ENCODE data around the gene FGGY. TPM values are rescaled to one million over a fixed set of nuclear protein-coding genes. Genes with fewer than 3 reads are reported as not detected.
"Not testable (repeated sequence)": the region's sequence is repeated elsewhere in the genome, so short reads cannot be mapped to it uniquely, and the experiment has no call there.

Gene FGGY
- 4.7 and 7.2 TPM in 2 replicates for total RNA-seq (2014; rRNA removed; shearing (Covaris generic); ENCODE audit: low replicate concordance)

GRCh38 chr1:59296358-59297256, at the start of gene FGGY:
Gene FGGY (plus strand): TSS chr1:59297094. CDS start chr1:59321550, 24,456 bp downstream.
- Histone ChIP-seq H2AFZ (ENCODE audit: low read length) (peak within 1 kb of the TSS; percentile 98), H3K4me1 (ENCODE audit: low read length) (peaks cover 20% of the 10 kb centered on the region)

GRCh38 chr1:59248758-59249157, 48.1 kb upstream of the FGGY start:
- no peaks in the 10 kb centered on the region for H3K79me2 ChIP-seq (ENCODE audit: low read length)
- H3K9ac ChIP-seq (ENCODE audit: low read length): no peak overlapping the region
- no peak overlapping the region for H3K4me3 ChIP-seq (ENCODE audit: low read length)
- no peaks in the 10 kb centered on the region for H3K9me2 ChIP-seq (replicated peaks; ENCODE audit: insufficient read depth, low read length)
- no peak overlapping the region for H2AFZ ChIP-seq (ENCODE audit: low read length)
- no peaks in the 10 kb centered on the region for H4K20me1 ChIP-seq (ENCODE audit: insufficient read depth, low read depth, low read length)
- no peak for DNase-seq
- H3K36me3 ChIP-seq (ENCODE audit: insufficient read depth, low read length): no peaks in the 10 kb centered on the region
- H3K4me2 ChIP-seq (ENCODE audit: low read depth, low read length, poor library complexity, severe bottlenecking): no peak overlapping the region
- no peaks in the 10 kb centered on the region for H3K27me3 ChIP-seq (ENCODE audit: low read length)
- no peaks in the 10 kb centered on the region for H3K4me1 ChIP-seq (ENCODE audit: low read length)
- H3K27ac ChIP-seq (ENCODE audit: low read length): no peak overlapping the region
- H3K9me3 ChIP-seq (ENCODE audit: low read length): no peaks in the 10 kb centered on the region

More at GRCh38 chr1:59296358-59297256, at the start of gene FGGY:
- H3K27ac ChIP-seq (ENCODE audit: low read length): peak within 1 kb of the TSS; percentile 45
- H3K27me3 ChIP-seq (ENCODE audit: low read length): no peaks in the 10 kb centered on the region
- H3K4me2 ChIP-seq (ENCODE audit: low read depth, low read length, poor library complexity, severe bottlenecking): peak within 1 kb of the TSS; percentile 92
- H3K9me3 ChIP-seq (ENCODE audit: low read length): no peaks in the 10 kb centered on the region
- no peaks in the 10 kb centered on the region for H4K20me1 ChIP-seq (ENCODE audit: insufficient read depth, low read depth, low read length)
- H3K9me2 ChIP-seq (replicated peaks; ENCODE audit: insufficient read depth, low read length): no peaks in the 10 kb centered on the region
- peak within 1 kb of the TSS; percentile 80 for H3K4me3 ChIP-seq (ENCODE audit: low read length)
- H3K79me2 ChIP-seq (ENCODE audit: low read length): no peaks in the 10 kb centered on the region
- H3K9ac ChIP-seq (ENCODE audit: low read length): peak within 1 kb of the TSS; percentile 87
- DNase-seq: peak; percentile 97
- H3K36me3 ChIP-seq (ENCODE audit: insufficient read depth, low read length): no peaks in the 10 kb centered on the region

DNA sequence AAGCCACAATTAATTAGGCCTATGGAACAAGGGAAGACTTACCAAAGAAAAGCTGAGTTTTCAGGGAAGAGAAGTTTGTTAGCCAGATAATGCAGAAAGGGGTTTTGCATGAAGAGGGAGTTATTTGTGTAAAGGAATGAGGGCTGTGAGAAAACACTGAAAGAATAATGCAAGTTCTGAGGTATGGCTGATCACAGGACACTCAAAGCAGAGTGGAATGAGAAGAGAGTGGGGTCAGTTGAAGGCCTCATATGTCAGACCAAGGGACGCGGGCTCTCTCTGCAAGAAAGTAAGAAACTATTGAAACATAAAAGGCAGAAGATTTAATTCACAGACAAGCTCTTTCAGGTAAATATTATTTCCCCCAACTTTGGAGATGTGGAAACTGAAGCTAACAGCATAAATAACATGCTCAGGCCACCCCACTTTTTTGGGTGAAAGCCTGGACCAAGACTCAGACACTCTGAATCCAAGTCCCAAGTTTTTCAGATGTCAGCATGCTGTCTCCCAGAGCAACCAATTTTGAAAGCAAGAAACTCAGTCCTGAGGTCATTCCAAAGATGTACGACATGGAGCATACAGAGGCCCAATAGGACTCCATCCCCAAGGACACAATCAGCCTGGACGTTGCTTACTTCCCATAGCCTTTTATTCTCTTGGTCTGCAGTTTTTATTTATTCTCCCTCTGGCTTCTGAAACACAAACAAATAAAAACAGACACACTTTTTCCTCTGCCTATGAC, 47.3 kb upstream of the FGGY start:
- H4K20me1 ChIP-seq (ENCODE audit: insufficient read depth, low read depth, low read length): no peaks in the 10 kb centered on the region
- H3K9me3 ChIP-seq (ENCODE audit: low read length): no peaks in the 10 kb centered on the region
- H3K79me2 ChIP-seq (ENCODE audit: low read length): no peaks in the 10 kb centered on the region
- no peak overlapping the region for H2AFZ ChIP-seq (ENCODE audit: low read length)
- DNase-seq: no peak
- no peak overlapping the region for H3K27ac ChIP-seq (ENCODE audit: low read length)
- H3K9ac ChIP-seq (ENCODE audit: low read length): no peak overlapping the region
- H3K9me2 ChIP-seq (replicated peaks; ENCODE audit: insufficient read depth, low read length): no peaks in the 10 kb centered on the region
- no peaks in the 10 kb centered on the region for H3K27me3 ChIP-seq (ENCODE audit: low read length)
- no peak overlapping the region for H3K4me3 ChIP-seq (ENCODE audit: low read length)
- H3K4me2 ChIP-seq (ENCODE audit: low read depth, low read length, poor library complexity, severe bottlenecking): no peak overlapping the region
- H3K4me1 ChIP-seq (ENCODE audit: low read length): no peaks in the 10 kb centered on the region
- H3K36me3 ChIP-seq (ENCODE audit: insufficient read depth, low read length): no peaks in the 10 kb centered on the region

DNA sequence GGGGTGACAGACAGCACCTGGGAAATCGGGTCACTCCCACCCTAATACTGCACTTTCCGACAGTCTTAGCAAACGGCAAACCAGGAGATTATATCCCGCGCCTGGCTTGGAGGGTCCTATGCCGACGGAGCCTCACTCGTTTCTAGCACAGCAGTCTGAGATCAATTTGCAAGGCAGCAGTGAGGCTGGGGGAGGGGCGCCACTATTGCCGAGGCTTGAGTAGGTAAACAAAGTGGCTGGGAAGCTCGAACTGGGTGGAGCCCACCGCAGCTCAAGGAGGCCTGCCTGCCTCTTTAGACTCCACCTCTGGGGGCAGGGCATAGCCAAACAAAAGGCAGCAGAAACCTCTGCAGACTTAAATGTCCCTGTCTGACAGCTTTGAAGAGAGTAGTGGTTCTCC, 45.8 kb upstream of the FGGY start:
- H3K27ac ChIP-seq (ENCODE audit: low read length); DNase-seq; H3K79me2 ChIP-seq (ENCODE audit: low read length); H3K9me3 ChIP-seq (ENCODE audit: low read length); H3K36me3 ChIP-seq (ENCODE audit: insufficient read depth, low read length); H3K9ac ChIP-seq (ENCODE audit: low read length); H3K9me2 ChIP-seq (replicated peaks; ENCODE audit: insufficient read depth, low read length); H4K20me1 ChIP-seq (ENCODE audit: insufficient read depth, low read depth, low read length); H2AFZ ChIP-seq (ENCODE audit: low read length); H3K4me1 ChIP-seq (ENCODE audit: low read length); H3K4me2 ChIP-seq (ENCODE audit: low read depth, low read length, poor library complexity, severe bottlenecking); H3K27me3 ChIP-seq (ENCODE audit: low read length); H3K4me3 ChIP-seq (ENCODE audit: low read length): not testable (repeated sequence)

- not testable (repeated sequence) for H2AFZ ChIP-seq (ENCODE audit: low read length); H3K4me2 ChIP-seq (ENCODE audit: low read depth, low read length, poor library complexity, severe bottlenecking); H3K9me3 ChIP-seq (ENCODE audit: low read length)
These were observed 40.5 kb upstream of the FGGY start for GRCh38 chr1:59256429-59256828.

GRCh38 chr1:59258412-59259032, 38.4 kb upstream of the FGGY start:
- Histone ChIP-seq H3K9ac (ENCODE audit: low read length) (no peak overlapping the region), H3K9me2 (replicated peaks; ENCODE audit: insufficient read depth, low read length) (no peaks in the 10 kb centered on the region), H3K9me3 (ENCODE audit: low read length) (no peaks in the 10 kb centered on the region), H3K27ac (ENCODE audit: low read length) (no peak overlapping the region), H3K79me2 (ENCODE audit: low read length) (no peaks in the 10 kb centered on the region), H4K20me1 (ENCODE audit: insufficient read depth, low read depth, low read length) (no peaks in the 10 kb centered on the region), H3K4me2 (ENCODE audit: low read depth, low read length, poor library complexity, severe bottlenecking) (no peak overlapping the region), H2AFZ (ENCODE audit: low read length) (no peak overlapping the region), H3K4me3 (ENCODE audit: low read length) (no peak overlapping the region), H3K4me1 (ENCODE audit: low read length) (no peaks in the 10 kb centered on the region), H3K27me3 (ENCODE audit: low read length) (no peaks in the 10 kb centered on the region), H3K36me3 (ENCODE audit: insufficient read depth, low read length) (no peaks in the 10 kb centered on the region)
- no peak for DNase-seq

More at GRCh38 chr1:59256429-59256828, 40.5 kb upstream of the FGGY start:
- not testable (repeated sequence) for H3K9me2 ChIP-seq (replicated peaks; ENCODE audit: insufficient read depth, low read length); DNase-seq; H4K20me1 ChIP-seq (ENCODE audit: insufficient read depth, low read depth, low read length); H3K27me3 ChIP-seq (ENCODE audit: low read length); H3K36me3 ChIP-seq (ENCODE audit: insufficient read depth, low read length); H3K9ac ChIP-seq (ENCODE audit: low read length); H3K4me3 ChIP-seq (ENCODE audit: low read length); H3K27ac ChIP-seq (ENCODE audit: low read length); H3K79me2 ChIP-seq (ENCODE audit: low read length); H3K4me1 ChIP-seq (ENCODE audit: low read length)

DNA sequence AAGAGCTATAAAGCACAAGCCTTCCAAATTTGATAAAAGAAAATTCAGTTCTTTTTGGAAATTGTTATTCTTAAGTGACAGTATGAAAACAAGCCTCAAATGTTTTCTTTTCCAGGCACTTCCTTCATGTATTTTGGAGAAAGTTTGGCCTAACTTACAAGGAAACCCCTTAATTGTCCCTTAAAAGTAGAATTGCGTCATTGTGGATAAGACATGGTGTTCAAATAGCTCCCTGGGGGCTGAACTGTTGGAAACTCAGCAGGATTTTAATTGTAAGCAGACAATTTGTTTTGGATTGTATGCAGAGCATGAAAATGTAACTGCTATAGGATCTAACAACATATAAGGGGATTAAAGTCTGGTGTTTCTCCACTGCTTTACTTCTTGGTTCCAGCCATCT, 35.4 kb upstream of the FGGY start:
- Histone ChIP-seq H3K9me3 (ENCODE audit: low read length) (no peaks in the 10 kb centered on the region), H3K36me3 (ENCODE audit: insufficient read depth, low read length) (no peaks in the 10 kb centered on the region), H3K9ac (ENCODE audit: low read length) (no peak overlapping the region), H3K79me2 (ENCODE audit: low read length) (no peaks in the 10 kb centered on the region), H3K4me3 (ENCODE audit: low read length) (no peak overlapping the region), H4K20me1 (ENCODE audit: insufficient read depth, low read depth, low read length) (no peaks in the 10 kb centered on the region), H3K27ac (ENCODE audit: low read length) (no peak overlapping the region), H3K27me3 (ENCODE audit: low read length) (no peaks in the 10 kb centered on the region), H2AFZ (ENCODE audit: low read length) (no peak overlapping the region), H3K9me2 (replicated peaks; ENCODE audit: insufficient read depth, low read length) (no peaks in the 10 kb centered on the region), H3K4me1 (ENCODE audit: low read length) (peaks cover 20% of the 10 kb centered on the region), H3K4me2 (ENCODE audit: low read depth, low read length, poor library complexity, severe bottlenecking) (no peak overlapping the region)
- no peak for DNase-seq

- DNase-seq: no peak
- no peaks in the 10 kb centered on the region for H3K79me2 ChIP-seq (ENCODE audit: low read length)
These were observed 34.3 kb upstream of the FGGY start for GRCh38 chr1:59262631-59263030.

More at GRCh38 chr1:59262631-59263030, 34.3 kb upstream of the FGGY start:
- Histone ChIP-seq H3K4me2 (ENCODE audit: low read depth, low read length, poor library complexity, severe bottlenecking) (no peak overlapping the region), H3K27ac (ENCODE audit: low read length) (no peak overlapping the region), H4K20me1 (ENCODE audit: insufficient read depth, low read depth, low read length) (no peaks in the 10 kb centered on the region), H3K4me1 (ENCODE audit: low read length) (peaks cover 31% of the 10 kb centered on the region), H3K27me3 (ENCODE audit: low read length) (no peaks in the 10 kb centered on the region), H3K36me3 (ENCODE audit: insufficient read depth, low read length) (no peaks in the 10 kb centered on the region), H3K9me2 (replicated peaks; ENCODE audit: insufficient read depth, low read length) (no peaks in the 10 kb centered on the region), H3K9ac (ENCODE audit: low read length) (no peak overlapping the region), H2AFZ (ENCODE audit: low read length) (no peak overlapping the region), H3K9me3 (ENCODE audit: low read length) (no peaks in the 10 kb centered on the region), H3K4me3 (ENCODE audit: low read length) (no peak overlapping the region)
